AG04449 (cell line): ENCODE results near the gene AGAP3.

Source experiments
- CTCF ChIA-PET: fragments of 350-600 bp; formaldehyde crosslinking; extraction: SDS; loops from one replicate; lab custom pipeline; 2021; ENCODE audit warnings: antibody characterized with exemption; lab: Yijun Ruan, JAX
- POLR2A ChIA-PET: fragments of 400-600, 350-600 bp; formaldehyde crosslinking; extraction: SDS; loops from one replicate; lab custom pipeline; 2020; ENCODE audit warnings: antibody characterized with exemption, inconsistent platforms; lab: Yijun Ruan, JAX
- DNase-seq: peaks from one replicate; pipeline ENCODE4 v3.0.0-alpha.2; 2010; ENCODE audit warnings: low read depth, low spot score
- H3K4me3 ChIP-seq: 2 replicates; pipeline ENCODE4 v1.5.1; 2011; ENCODE audit warnings: low read depth, mild to moderate bottlenecking, control low read depth, low read length
- CTCF ChIP-seq: IDR thresholded peaks from one replicate; pipeline ENCODE4 v1.5.1; 2011; ENCODE audit warnings: mild to moderate bottlenecking, moderate library complexity, low read length, control low read depth, inconsistent platforms; ENCODE audit not compliant: insufficient read depth; ENCODE audit errors: missing control alignments

Gene AGAP3

GRCh38 chr7:151079199-151079910, 6.9 kb upstream of the AGAP3 start:
- TF ChIP-seq CTCF: no peak
- DNase-seq: no peak
- CTCF ChIA-PET: interaction anchor here (1.6 to 1.8 kb wide), 2 partner anchors 28 to 32 kb away, joined by 3 to 12 read pairs; no protein-coding TSS in a partner anchor
- POLR2A ChIA-PET: no interaction called here
- H3K4me3 ChIP-seq: peak overlapping the region; percentile 87

- TF ChIP-seq CTCF: no peak
- DNase-seq: no peak
- ChIA-PET CTCF (interaction anchor here (0.9 to 19.2 kb wide), 4 partner anchors 11 to 30 kb away, joined by 3 to 347 read pairs (median 4); no protein-coding TSS in a partner anchor), POLR2A (interaction anchor here (0.5 to 1.6 kb wide), 9 partner anchors 17 to 111 kb away, joined by 3 to 7 read pairs (median 3); partner anchors contain the start of gene ABCB8)
- H3K4me3 ChIP-seq: peak overlapping the region; percentile 87
These were observed 6.2 kb upstream of the AGAP3 start for GRCh38 chr7:151080067-151080521.

GRCh38 chr7:151080522-151081169, 5.6 kb upstream of the AGAP3 start, which contains the start of gene FASTK:
TSS of gene FASTK (minus strand) at chr7:151080809. CDS start at chr7:151080766, 43 bp downstream.
- DNase-seq: peak; percentile 31

GRCh38 chr7:151081170-151082101, 4.8 kb upstream of the AGAP3 start:
- ChIA-PET POLR2A (interaction anchor here (0.5 to 1.6 kb wide), 12 partner anchors 13 to 93 kb away, joined by 3 to 8 read pairs (median 3); partner anchors contain the start of gene ABCB8), CTCF (interaction anchor here (1.0 to 19.2 kb wide), 3 partner anchors 14 to 28 kb away, joined by 3 to 347 read pairs (median 4); no protein-coding TSS in a partner anchor)
- DNase-seq: no peak
- no peak for TF ChIP-seq CTCF
- H3K4me3 ChIP-seq: peak overlapping the region; percentile 71

More at GRCh38 chr7:151080522-151081169, 5.6 kb upstream of the AGAP3 start, which contains the start of gene FASTK:
- ChIA-PET POLR2A (interaction anchor here (0.5 to 1.6 kb wide), 14 partner anchors 12 to 112 kb away, joined by 3 to 8 read pairs (median 3); partner anchors contain the start of gene ABCB8), CTCF (interaction anchor here (0.9 to 19.2 kb wide), 4 partner anchors 10 to 29 kb away, joined by 3 to 347 read pairs (median 4); no protein-coding TSS in a partner anchor)
- H3K4me3 ChIP-seq: peak within 1 kb of the TSS; percentile 87
- no peak for TF ChIP-seq CTCF

- no peak for DNase-seq
- TF ChIP-seq CTCF: no peak
- ChIA-PET POLR2A (no interaction called here), CTCF (interaction anchor here (1.3 to 19.2 kb wide), 2 partner anchors 20 to 27 kb away, joined by 3 to 347 read pairs; no protein-coding TSS in a partner anchor)
- H3K4me3 ChIP-seq: peak overlapping the region; percentile 71
These were observed 3.9 kb upstream of the AGAP3 start for GRCh38 chr7:151082141-151083070.
